Left ventricle myocardium inferior (tissue), 1 donor: ENCODE measurements around the gene SLC35B2. TPM values are rescaled to one million over a fixed set of nuclear protein-coding genes. Genes with fewer than 3 reads are reported as not detected.

Experiments used
- DNase-seq: peaks from one replicate; pipeline ENCODE4 v3.0.0-alpha.2; 2020
- H3K27ac ChIP-seq: fragments of 200-600 bp; replicated peaks from 2 replicates; pipeline ENCODE4 v1.8.0; 2021
- H3K27me3 ChIP-seq: fragments of 200-600 bp; 2 replicates; pipeline ENCODE4 v1.8.0; 2021; ENCODE audit warnings: low read depth
- H3K36me3 ChIP-seq: fragments of 200-600 bp; 2 replicates; pipeline ENCODE4 v1.8.0; 2021
- H3K4me1 ChIP-seq: fragments of 200-600 bp; 2 replicates; pipeline ENCODE4 v1.8.0; 2021
- H3K4me3 ChIP-seq: fragments of 200-600 bp; 2 replicates; pipeline ENCODE4 v1.8.0; 2021; ENCODE audit warnings: mild to moderate bottlenecking, moderate library complexity
- H3K9me3 ChIP-seq: fragments of 200-600 bp; replicated peaks from 2 replicates; pipeline ENCODE4 v1.8.0; 2021
- intact Hi-C: fragments of 100-400 bp; cut with micrococcal nuclease; formaldehyde crosslinking; loops from one replicate; pipeline ENCODE4 v1.11.0; 2022
- long read RNA-seq: library from polyadenylated mRNA; unstranded; transcript quantifications from one replicate; pipeline ENCODE4 v2.0.0, GENCODE V29; 2021
- total RNA-seq: library from RNA; stranded (reverse); fragmentation: NEBNext Ultra II Directional; extraction: Animal tissue kit (Norgen Biotek cat#: 25700); gene quantifications from one replicate; pipeline ENCODE4 v1.2.1, GENCODE V29; 2021
- TF ChIP-seq, protein P1 (sequence below): fragments of 200-600 bp; IDR thresholded peaks from 2 replicates; pipeline ENCODE4 v1.8.0; 2021; ENCODE audit warnings: antibody characterized with exemption, mild to moderate bottlenecking, borderline replicate concordance
- donor health status: DM: no; HTN: yes; CAD: no; lungs with severe emphysema.

Gene SLC35B2, protein sequence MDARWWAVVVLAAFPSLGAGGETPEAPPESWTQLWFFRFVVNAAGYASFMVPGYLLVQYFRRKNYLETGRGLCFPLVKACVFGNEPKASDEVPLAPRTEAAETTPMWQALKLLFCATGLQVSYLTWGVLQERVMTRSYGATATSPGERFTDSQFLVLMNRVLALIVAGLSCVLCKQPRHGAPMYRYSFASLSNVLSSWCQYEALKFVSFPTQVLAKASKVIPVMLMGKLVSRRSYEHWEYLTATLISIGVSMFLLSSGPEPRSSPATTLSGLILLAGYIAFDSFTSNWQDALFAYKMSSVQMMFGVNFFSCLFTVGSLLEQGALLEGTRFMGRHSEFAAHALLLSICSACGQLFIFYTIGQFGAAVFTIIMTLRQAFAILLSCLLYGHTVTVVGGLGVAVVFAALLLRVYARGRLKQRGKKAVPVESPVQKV
- total RNA-seq = 20.2 TPM
- long read RNA-seq, transcript SLC35B2-202 (4 exons, 2,043 nt) = major isoform, 95 of 106 reads
- long read RNA-seq, partial matches to known transcripts = 3 of 106 reads
- long read RNA-seq, other reads (novel, unspliced or antisense) = 5 of 106 reads

DNA sequence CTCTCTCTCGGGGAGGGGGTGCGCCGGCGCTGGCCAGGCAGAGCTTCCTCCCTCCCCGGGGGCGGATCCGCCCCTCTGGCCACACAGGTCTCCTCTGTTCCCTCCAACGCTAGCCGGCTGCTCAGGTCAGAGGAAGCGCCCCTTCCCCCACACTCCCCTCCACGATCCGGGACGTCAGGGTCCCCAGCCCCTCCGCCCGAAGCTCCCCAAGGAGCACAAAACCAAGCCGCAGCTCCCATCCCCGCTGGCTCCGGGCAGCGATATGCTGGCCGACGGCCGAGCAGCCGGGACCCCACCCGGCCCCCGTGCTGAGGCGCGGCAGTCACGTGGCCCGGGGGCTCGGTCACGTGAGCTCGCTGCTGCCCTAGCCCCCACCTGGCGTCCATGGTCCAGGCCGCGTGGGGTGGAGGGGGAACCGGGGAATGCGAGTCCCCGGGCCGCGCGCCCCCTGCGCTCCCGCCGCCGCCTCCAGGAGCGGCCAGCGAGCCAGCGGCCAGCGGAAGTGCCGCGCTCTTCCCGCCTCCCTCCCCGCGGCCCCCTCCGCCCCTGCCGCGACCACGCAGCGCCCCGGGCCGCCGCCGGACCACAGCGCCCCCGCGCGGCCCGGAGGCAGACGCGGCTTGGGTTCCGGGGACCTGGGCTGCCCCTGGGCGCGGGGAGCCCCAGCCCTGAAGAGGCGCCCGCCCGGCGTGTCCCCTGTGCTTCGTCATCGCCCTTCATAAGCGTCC lies at the start of gene SLC35B2:
TSS of gene SLC35B2 (minus strand) at position 504 of the 728 bp plus-strand sequence. CDS start at position 386, 118 bp downstream.
- peaks cover 55% of the 10 kb centered on the region for H3K4me1 ChIP-seq

DNA sequence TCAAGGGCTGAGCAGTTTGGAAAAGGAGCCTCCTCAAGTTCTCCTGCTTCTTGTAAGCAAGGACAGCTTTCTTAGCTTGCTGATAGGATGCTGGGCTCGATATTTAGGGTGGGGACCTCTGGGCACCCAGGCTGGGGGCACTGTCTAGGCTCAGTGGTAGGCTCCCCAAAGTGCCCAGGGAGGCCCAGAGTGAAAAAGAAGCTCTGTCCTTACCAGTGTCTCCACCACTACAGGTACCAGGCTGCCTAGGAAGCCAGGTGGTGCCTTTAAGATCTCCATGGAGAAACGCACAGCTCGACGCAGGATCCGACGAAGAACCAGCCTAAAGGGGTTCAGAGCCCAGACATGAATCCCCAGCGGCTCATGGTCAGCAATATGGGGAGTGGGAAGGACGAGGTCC lies 49.4 kb upstream of the SLC35B2 start:
- peaks cover 98% of the 10 kb centered on the region for H3K36me3 ChIP-seq
- intact Hi-C loops = no loop called here
- no peak for DNase-seq

More for the DNA sequence above, at the start of gene SLC35B2:
- no peaks in the 10 kb centered on the region for H3K27me3 ChIP-seq
- H3K4me3 ChIP-seq = peak within 1 kb of the TSS; percentile 99
- intact Hi-C loops = no loop called here
- TF ChIP-seq, protein P1, sequence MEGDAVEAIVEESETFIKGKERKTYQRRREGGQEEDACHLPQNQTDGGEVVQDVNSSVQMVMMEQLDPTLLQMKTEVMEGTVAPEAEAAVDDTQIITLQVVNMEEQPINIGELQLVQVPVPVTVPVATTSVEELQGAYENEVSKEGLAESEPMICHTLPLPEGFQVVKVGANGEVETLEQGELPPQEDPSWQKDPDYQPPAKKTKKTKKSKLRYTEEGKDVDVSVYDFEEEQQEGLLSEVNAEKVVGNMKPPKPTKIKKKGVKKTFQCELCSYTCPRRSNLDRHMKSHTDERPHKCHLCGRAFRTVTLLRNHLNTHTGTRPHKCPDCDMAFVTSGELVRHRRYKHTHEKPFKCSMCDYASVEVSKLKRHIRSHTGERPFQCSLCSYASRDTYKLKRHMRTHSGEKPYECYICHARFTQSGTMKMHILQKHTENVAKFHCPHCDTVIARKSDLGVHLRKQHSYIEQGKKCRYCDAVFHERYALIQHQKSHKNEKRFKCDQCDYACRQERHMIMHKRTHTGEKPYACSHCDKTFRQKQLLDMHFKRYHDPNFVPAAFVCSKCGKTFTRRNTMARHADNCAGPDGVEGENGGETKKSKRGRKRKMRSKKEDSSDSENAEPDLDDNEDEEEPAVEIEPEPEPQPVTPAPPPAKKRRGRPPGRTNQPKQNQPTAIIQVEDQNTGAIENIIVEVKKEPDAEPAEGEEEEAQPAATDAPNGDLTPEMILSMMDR = peak; percentile 88
- peaks cover 48% of the 10 kb centered on the region for H3K36me3 ChIP-seq
- no peaks in the 10 kb centered on the region for H3K9me3 ChIP-seq
- H3K27ac ChIP-seq = peak within 1 kb of the TSS; percentile 96
- peak; percentile 65 for DNase-seq

DNA sequence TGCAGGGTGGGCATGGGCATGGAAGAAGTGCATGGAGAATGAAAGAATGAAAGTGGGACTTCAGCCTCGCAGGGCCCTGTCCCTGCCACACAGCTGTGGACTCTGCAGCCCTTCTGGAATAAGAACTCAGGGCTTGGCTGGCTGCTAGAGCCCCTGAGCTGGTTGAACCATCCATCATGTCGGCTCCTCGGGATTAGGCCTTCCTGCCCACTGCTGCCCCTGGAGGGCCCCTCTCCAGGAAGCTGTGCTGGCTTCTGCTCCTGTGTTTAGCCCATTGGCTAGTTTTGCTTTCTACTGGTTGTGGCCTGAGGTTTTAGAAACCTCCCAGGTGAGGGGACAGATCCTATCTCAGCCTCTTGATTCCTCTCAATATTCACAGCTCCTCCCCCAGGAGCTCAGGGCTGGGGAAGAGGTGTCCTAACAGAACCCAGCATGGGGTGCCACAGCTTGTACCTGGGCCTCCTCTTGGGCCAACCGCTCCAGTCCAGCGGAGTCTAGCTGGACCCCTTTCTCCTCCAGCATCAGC lies 47.9 kb upstream of the SLC35B2 start:
- no peak for DNase-seq
- no peak overlapping the region for H3K4me3 ChIP-seq
- H3K4me1 ChIP-seq = peaks cover 21% of the 10 kb centered on the region
- intact Hi-C loops = no loop called here
- H3K36me3 ChIP-seq = peaks cover 98% of the 10 kb centered on the region
- TF ChIP-seq, protein P1 = no peak
- H3K27me3 ChIP-seq = no peaks in the 10 kb centered on the region
- no peak overlapping the region for H3K27ac ChIP-seq
- no peaks in the 10 kb centered on the region for H3K9me3 ChIP-seq

More for the DNA sequence above, 49.4 kb upstream of the SLC35B2 start:
- no peak overlapping the region for H3K27ac ChIP-seq
- no peaks in the 10 kb centered on the region for H3K9me3 ChIP-seq
- peaks cover 25% of the 10 kb centered on the region for H3K4me1 ChIP-seq
- H3K27me3 ChIP-seq = no peaks in the 10 kb centered on the region
- no peak overlapping the region for H3K4me3 ChIP-seq
- TF ChIP-seq, protein P1 = no peak

DNA sequence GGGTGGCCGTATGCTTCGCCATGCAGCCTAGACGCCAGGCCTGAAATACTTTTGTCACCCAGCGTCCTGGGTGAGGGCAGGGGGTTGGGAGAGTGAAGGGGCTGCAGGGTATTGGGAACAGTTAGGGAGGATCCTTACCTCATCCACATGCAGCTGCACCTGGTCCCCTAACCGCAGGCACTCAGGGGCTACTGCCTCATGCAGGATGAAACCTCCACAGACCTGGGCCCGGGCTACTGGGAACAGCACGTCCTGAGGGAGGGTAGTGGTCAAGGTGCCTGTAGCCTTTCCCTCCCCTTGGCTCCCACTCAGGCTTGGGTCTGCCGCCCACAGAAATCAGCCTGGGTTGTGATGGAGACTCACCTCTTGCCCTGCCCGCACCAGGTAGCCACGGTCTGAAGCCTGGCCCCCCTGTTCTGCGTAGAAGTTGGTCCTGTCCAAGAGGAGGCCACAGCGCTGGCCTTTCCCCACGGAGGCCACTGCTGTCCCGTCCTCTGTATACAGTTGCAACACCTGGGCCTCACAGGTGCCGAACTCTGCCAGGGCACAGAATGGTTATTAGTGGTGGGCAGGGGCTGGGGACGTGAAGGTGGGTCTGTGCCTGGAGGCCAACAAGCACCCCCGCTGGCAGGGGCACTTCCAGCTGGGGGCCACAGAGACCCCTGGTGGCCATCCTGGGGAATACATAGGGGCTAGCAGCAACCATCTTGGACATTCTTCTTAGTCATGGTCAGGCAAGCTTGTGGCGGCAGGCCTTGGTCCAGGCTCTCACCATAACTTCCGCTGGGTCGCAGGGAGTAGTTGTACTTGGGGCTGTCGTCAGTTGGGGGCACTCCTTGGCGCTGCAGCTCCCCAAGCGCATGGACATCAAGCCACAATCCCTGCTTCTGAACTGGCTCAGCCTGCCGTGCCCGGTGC lies 47.2 kb upstream of the SLC35B2 start:
- H3K4me3 ChIP-seq = no peak overlapping the region
- no peaks in the 10 kb centered on the region for H3K27me3 ChIP-seq
- TF ChIP-seq, protein P1 = peak; percentile 71
- peaks cover 93% of the 10 kb centered on the region for H3K36me3 ChIP-seq
- H3K9me3 ChIP-seq = no peaks in the 10 kb centered on the region
- peak; percentile 24 for DNase-seq
- H3K27ac ChIP-seq = no peak overlapping the region
- intact Hi-C loops = no loop called here
- H3K4me1 ChIP-seq = peaks cover 14% of the 10 kb centered on the region
